ENCODE data around the gene GCGR. TPM values are rescaled to one million over a fixed set of nuclear protein-coding genes. Genes with fewer than 3 reads are reported as not detected.

The GCGR gene
- total RNA-seq, 8 experiments from 2014 or later, result 0.14 to 0.66 (median 0.32) TPM; not detected in 4

DNA sequence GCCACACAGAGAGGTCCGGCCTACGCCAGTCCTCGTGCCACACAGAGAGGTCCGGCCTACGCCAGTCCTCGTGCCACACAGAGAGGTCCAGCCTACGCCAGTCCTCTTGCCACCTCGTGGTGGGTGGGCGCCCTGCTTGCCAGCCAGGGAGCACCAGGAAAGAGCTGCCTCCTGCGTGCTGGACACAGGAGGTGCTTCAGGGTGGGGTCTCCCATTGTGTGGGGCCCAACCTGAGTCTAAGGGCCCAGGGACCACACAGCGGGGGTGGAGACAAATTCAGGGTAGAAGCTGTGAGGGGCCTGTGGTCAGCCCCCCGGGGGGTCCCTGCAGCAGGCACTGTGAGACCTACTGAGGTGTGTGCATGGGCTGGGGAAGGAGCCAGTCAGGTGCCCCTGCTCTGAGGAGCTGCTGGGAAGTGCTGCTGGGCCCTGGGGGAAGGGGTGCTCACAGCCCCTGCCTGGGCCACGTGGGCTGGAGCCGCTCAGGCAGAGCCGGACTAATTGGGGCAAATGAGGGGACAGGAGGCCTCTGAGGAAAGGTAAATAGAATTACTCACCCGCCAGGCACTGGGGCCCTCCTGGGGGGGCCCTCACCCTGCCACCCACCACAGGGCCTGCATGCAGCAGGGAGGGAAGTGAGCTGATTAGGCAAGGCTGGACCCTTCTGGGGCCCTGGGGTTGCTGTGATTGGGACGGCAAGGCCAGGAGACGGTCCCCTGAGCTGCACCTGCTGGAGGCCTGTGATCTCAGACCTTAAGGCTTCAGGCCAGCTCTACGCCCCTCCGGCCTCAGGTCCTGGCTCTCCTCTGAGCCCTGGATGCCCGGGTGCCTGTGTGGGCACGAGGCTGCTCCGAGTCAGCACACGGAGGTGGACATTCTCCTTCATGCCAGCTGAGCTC is 11.0 kb downstream of the GCGR start:
- Histone ChIP-seq H3K4me3 (no peak overlapping the region), H3K27ac (peak overlapping the region in 1 of 2 donors; percentile 61), H3K4me1 (replicated peaks in 1 of 2) (peaks cover 14 to 23% of the 10 kb centered on the region in 2 donors)
- in situ Hi-C loops (cut with MboI; ENCODE audit: low pct_unique_long_range_greater_than_20kb in 2 of 9, low sequenced_read_pairs in 9 of 9, unreplicated experiment in 9 of 9), result no loop called here
- ATAC-seq (replicated peaks in 6 of 8), result peak in 6 of 8 experiments; percentile 27 to 92 (median 90)
- 20% methylated on average over 1 of the region's 24 CpGs; no CpG with 5 or more reads in 9 of the 10 experiments for WGBS, 10 experiments

- ATAC-seq (replicated peaks in 6 of 8), result peak in 1 of 8 experiments; percentile 3
- in situ Hi-C loops (cut with MboI; ENCODE audit: low pct_unique_long_range_greater_than_20kb in 2 of 9, low sequenced_read_pairs in 9 of 9, unreplicated experiment in 9 of 9), result no loop called here
- Histone ChIP-seq H3K4me1 (replicated peaks in 1 of 2) (peaks cover 14 to 23% of the 10 kb centered on the region in 2 donors), H3K4me3 (no peak overlapping the region), H3K27ac (peak overlapping the region in 1 of 2 donors; percentile 59)
- no CpG with 5 or more reads among the region's 2 CpGs for WGBS, 10 experiments
Observed at GRCh38 chr17:81815646-81815986, 11.7 kb downstream of the GCGR start.

DNA sequence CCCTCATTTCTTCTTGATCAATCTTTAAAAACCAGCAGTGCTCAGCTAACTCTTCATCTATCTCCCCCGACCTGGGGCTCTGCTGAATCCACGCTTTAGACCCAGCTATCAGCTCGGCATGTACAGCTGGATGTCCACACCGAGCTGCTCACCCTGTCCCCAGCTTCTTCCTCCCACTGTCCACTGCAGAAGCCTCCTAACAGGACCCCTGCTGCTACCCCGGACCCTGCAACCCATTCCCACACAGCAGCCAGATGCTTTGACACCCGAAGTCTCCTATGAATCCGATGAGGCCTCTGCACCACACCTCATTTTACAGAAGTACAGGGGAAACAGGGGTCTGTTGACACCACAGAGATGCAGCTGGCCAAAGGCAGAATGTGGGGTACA is 13.8 kb downstream of the GCGR start:
- peaks cover 14 to 23% of the 10 kb centered on the region in 2 donors for H3K4me1 ChIP-seq (replicated peaks in 1 of 2)
- in situ Hi-C loops (cut with MboI; ENCODE audit: low pct_unique_long_range_greater_than_20kb in 2 of 9, low sequenced_read_pairs in 9 of 9, unreplicated experiment in 9 of 9), result no loop called here
- H3K4me3 ChIP-seq, result no peak overlapping the region
- peak overlapping the region in 1 of 2 donors; percentile 32 for H3K27ac ChIP-seq
- 10 to 60% (median 20%) methylated on average over 2 to 7 of the region's 7 CpGs; no CpG with 5 or more reads in 4 of the 10 experiments for WGBS, 10 experiments
- no peak for ATAC-seq (replicated peaks in 6 of 8)

- 83% methylated on average over 2 of the region's 13 CpGs; no CpG with 5 or more reads in 9 of the 10 experiments for WGBS, 10 experiments
- in situ Hi-C loops (cut with MboI; ENCODE audit: low pct_unique_long_range_greater_than_20kb in 2 of 9, low sequenced_read_pairs in 9 of 9, unreplicated experiment in 9 of 9), result no loop called here
Observed at GRCh38 chr17:81819708-81820107, 15.8 kb downstream of the GCGR start.

DNA sequence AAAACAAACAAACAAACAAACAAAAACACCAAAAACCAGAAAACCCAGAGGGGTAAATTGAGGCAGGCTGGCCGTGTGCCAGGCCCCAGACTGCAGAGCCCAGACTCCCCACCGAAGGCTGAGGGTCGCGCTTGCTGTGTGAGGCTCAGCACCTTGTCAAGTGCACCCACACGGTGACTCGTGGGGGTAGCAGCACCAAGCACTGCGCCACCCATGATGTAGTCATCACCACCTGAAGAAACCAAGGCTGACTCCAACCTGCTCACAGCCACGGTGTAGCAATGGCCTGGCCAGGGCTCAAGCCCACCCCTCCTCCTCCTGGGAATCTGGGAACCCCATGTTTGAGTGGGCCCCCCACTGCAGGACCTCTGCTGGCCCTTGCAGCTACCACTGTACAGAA is 17.2 kb downstream of the GCGR start:
- ATAC-seq (replicated peaks in 6 of 8), result peak in 1 of 8 experiments; percentile 2
- in situ Hi-C loops (cut with MboI; ENCODE audit: low pct_unique_long_range_greater_than_20kb in 2 of 9, low sequenced_read_pairs in 9 of 9, unreplicated experiment in 9 of 9), result no loop called here
- WGBS, 10 experiments, result 85 to 95% (median 87%) methylated on average over 4 to 7 of the region's 8 CpGs; no CpG with 5 or more reads in 7 of the 10 experiments
- no peak overlapping the region for H3K4me3 ChIP-seq
- peaks cover 5 to 12% of the 10 kb centered on the region in 2 donors for H3K4me1 ChIP-seq (replicated peaks in 1 of 2)
- no peak overlapping the region for H3K27ac ChIP-seq

More at GRCh38 chr17:81819708-81820107, 15.8 kb downstream of the GCGR start:
- Histone ChIP-seq H3K27ac (no peak overlapping the region), H3K4me1 (replicated peaks in 1 of 2) (peaks cover 13 to 22% of the 10 kb centered on the region in 2 donors), H3K4me3 (no peak overlapping the region)
- ATAC-seq (replicated peaks in 6 of 8), result no peak

- peak; percentile 42 to 97 (median 52) for ATAC-seq (replicated peaks in 6 of 8)
- 68 to 100% (median 100%) methylated on average over 1 to 8 of the region's 20 CpGs; no CpG with 5 or more reads in 7 of the 10 experiments for WGBS, 10 experiments
- Histone ChIP-seq H3K27ac (no peak overlapping the region), H3K4me3 (no peak overlapping the region), H3K4me1 (replicated peaks in 1 of 2) (peaks cover 5 to 12% of the 10 kb centered on the region in 2 donors)
- in situ Hi-C loops (cut with MboI; ENCODE audit: low pct_unique_long_range_greater_than_20kb in 2 of 9, low sequenced_read_pairs in 9 of 9, unreplicated experiment in 9 of 9), result no loop called here
Observed at GRCh38 chr17:81821603-81822311, 17.8 kb downstream of the GCGR start.

DNA sequence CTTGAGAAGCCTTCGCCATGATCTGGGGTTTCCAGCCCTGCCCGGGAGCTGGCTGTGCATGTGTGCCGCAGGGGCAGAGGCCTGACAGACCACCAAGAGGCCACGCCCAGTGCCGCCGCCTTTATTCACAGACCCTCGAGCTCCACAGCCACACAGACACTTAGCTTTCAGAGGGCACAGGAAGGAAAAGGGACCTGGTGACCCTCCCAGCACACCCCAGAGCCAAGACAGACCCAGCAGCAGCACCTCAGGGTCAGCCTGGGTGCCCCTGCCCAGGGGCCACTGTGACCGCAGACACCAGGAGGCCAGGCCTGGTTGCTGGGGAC is 18.3 kb downstream of the GCGR start:
- ATAC-seq (replicated peaks in 6 of 8), result no peak
- in situ Hi-C loops (cut with MboI; ENCODE audit: low pct_unique_long_range_greater_than_20kb in 2 of 9, low sequenced_read_pairs in 9 of 9, unreplicated experiment in 9 of 9), result no loop called here
- no peak overlapping the region for H3K4me3 ChIP-seq
- no peak overlapping the region for H3K27ac ChIP-seq
- 64 to 100% (median 89%) methylated on average over 1 to 5 of the region's 8 CpGs; no CpG with 5 or more reads in 6 of the 10 experiments for WGBS, 10 experiments
- peaks cover 5 to 8% of the 10 kb centered on the region in 2 donors for H3K4me1 ChIP-seq (replicated peaks in 1 of 2)

DNA sequence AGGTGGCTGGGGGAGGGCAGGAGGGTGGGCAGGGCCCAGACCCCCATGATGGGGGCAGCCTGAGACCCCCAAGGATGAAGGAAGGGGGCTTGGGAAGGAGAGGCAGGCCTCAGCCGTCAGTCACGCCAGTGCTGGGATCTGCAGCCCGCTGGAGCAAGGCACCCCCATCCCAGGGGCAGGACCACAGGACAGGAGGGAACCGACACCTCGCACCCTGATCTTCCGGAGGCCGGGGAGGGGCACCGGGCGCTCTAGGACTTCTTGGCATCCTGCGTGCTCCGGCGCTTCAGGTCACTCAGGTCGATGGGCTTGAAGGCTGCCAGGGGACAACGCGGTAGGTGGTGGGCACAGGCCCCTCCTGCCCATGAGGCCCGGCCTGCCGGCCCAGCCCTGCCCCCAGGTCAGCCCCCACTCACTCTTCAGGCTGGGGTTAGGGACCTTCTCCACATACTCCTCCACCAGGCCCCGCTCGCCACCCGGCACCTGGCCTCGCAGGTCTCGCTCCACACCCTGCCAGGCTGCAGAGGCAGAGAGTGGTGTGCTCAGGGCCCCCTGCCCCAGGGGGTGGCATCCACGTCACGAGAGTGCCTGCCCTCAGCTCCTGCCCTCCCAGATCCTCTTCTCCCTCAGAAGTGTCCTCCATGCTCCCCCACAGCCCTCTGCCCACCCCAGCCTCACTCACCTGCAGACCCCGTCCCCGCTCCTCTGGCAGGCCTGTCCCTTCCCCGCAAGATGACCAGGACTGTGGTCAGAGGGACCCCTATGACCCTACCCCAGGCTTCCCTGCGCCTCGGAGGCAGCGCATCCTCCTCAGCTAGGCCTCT is 19.3 kb downstream of the GCGR start:
- H3K4me1 ChIP-seq (replicated peaks in 1 of 2), result no peaks in the 10 kb centered on the region
- ATAC-seq (replicated peaks in 6 of 8), result peak in 1 of 8 experiments; percentile 3
- WGBS, 10 experiments, result 94 to 100% methylated on average over 1 to 10 of the region's 30 CpGs; no CpG with 5 or more reads in 8 of the 10 experiments
- no peak overlapping the region for H3K27ac ChIP-seq
- H3K4me3 ChIP-seq, result no peak overlapping the region
- in situ Hi-C loops (cut with MboI; ENCODE audit: low pct_unique_long_range_greater_than_20kb in 2 of 9, low sequenced_read_pairs in 9 of 9, unreplicated experiment in 9 of 9), result no loop called here

- 80 to 82% (median 81%) methylated on average over 2 to 3 of the region's 33 CpGs; no CpG with 5 or more reads in 7 of the 10 experiments for WGBS, 10 experiments
- Histone ChIP-seq H3K4me1 (replicated peaks in 1 of 2) (no peaks in the 10 kb centered on the region), H3K27ac (no peak overlapping the region), H3K4me3 (no peak overlapping the region)
- ATAC-seq (replicated peaks in 6 of 8), result peak in 1 of 8 experiments; percentile 53
- in situ Hi-C loops (cut with MboI; ENCODE audit: low pct_unique_long_range_greater_than_20kb in 2 of 9, low sequenced_read_pairs in 9 of 9, unreplicated experiment in 9 of 9), result no loop called here
Observed at GRCh38 chr17:81823820-81824550, 20.0 kb downstream of the GCGR start.

- Histone ChIP-seq H3K4me1 (replicated peaks in 1 of 2) (no peaks in the 10 kb centered on the region), H3K4me3 (no peak overlapping the region), H3K27ac (no peak overlapping the region)
- 78 to 93% (median 83%) methylated on average over 3 to 5 of the region's 11 CpGs; no CpG with 5 or more reads in 7 of the 10 experiments for WGBS, 10 experiments
- ATAC-seq (replicated peaks in 6 of 8), result no peak
- in situ Hi-C loops (cut with MboI; ENCODE audit: low pct_unique_long_range_greater_than_20kb in 2 of 9, low sequenced_read_pairs in 9 of 9, unreplicated experiment in 9 of 9), result no loop called here
Observed at GRCh38 chr17:81824595-81824994, 20.6 kb downstream of the GCGR start.

- Histone ChIP-seq H3K27ac (no peak overlapping the region), H3K4me3 (no peak overlapping the region), H3K4me1 (replicated peaks in 1 of 2) (no peaks in the 10 kb centered on the region)
- in situ Hi-C loops (cut with MboI; ENCODE audit: low pct_unique_long_range_greater_than_20kb in 2 of 9, low sequenced_read_pairs in 9 of 9, unreplicated experiment in 9 of 9), result no loop called here
- ATAC-seq (replicated peaks in 6 of 8), result no peak
- 30 to 100% (median 90%) methylated on average over 1 to 9 of the region's 11 CpGs; no CpG with 5 or more reads in 5 of the 10 experiments for whole genome bisulfite sequencing, 10 experiments
Observed at GRCh38 chr17:81825841-81826466, 22.0 kb downstream of the GCGR start.

DNA sequence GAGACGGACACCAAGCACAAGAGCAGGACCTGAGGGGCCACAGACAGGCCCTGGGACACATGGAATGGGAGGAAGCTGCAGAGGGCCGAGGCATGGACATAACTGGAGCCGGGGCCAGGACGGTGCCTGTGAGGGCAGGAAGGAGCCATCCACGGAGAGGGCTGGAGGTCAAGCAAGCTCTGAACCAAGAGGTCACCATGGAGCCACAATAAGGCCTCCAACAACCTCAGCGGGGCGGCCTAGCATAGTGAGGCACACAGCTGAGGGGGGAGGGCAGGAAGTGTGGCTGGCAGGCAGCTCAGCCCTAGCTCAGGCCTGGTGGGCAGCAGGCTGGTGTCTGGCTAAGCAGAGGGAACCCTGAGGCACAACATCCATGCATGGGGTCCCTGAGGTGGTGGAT is 24.7 kb downstream of the GCGR start:
- in situ Hi-C loops (cut with MboI; ENCODE audit: low pct_unique_long_range_greater_than_20kb in 2 of 9, low sequenced_read_pairs in 9 of 9, unreplicated experiment in 9 of 9), result no loop called here
- Histone ChIP-seq H3K27ac (no peak overlapping the region), H3K4me3 (no peak overlapping the region), H3K4me1 (replicated peaks in 1 of 2) (peaks cover 8 to 10% of the 10 kb centered on the region in 2 donors)
- ATAC-seq (replicated peaks in 6 of 8), result no peak
- 67 to 100% (median 79%) methylated on average over 2 to 7 of the region's 7 CpGs; no CpG with 5 or more reads in 4 of the 10 experiments for WGBS, 10 experiments
